Measurements from ENCODE around the gene NAGLU. TPM values are rescaled to one million over a fixed set of nuclear protein-coding genes. Genes with fewer than 3 reads are reported as not detected.

Gene NAGLU
- polyA plus RNA-seq, 3 donors = 10.4 to 32.9 (median 24.9) TPM

- Histone ChIP-seq H3K4me3 (replicated peaks in 1 of 3; ENCODE audit: low read depth in 2 of 3, low read length in 3 of 3) (peak overlapping the region in 2 of 3 experiments; percentile 44 to 89), H4K20me1 (ENCODE audit: insufficient read depth, low read length) (peaks cover 16% of the 10 kb centered on the region), H3K79me2 (ENCODE audit: insufficient read depth, low read length) (peaks cover 13% of the 10 kb centered on the region), H3K9me3 (replicated peaks in 1 of 2; ENCODE audit: control insufficient read depth in 1 of 2, insufficient read depth in 1 of 2, low read length in 2 of 2) (no peaks in the 10 kb centered on the region), H3K4me2 (replicated peaks; ENCODE audit: extremely low read depth, low read length, poor library complexity, severe bottlenecking) (peak overlapping the region; percentile 95), H2AFZ (ENCODE audit: insufficient read depth, low read depth, low read length, poor library complexity, severe bottlenecking) (no peak overlapping the region), H3K27ac (ENCODE audit: low read depth in 1 of 2, low read length in 2 of 2) (peak overlapping the region in 1 of 2 donors; percentile 64), H3K27me3 (ENCODE audit: control insufficient read depth in 2 of 2, insufficient read depth in 2 of 2, low read length in 2 of 2) (no peaks in the 10 kb centered on the region), H3K36me3 (replicated peaks in 1 of 2; ENCODE audit: control insufficient read depth in 1 of 2, insufficient read depth in 2 of 2, low read length in 2 of 2) (peaks cover 27 to 36% of the 10 kb centered on the region in 2 donors), H3K4me1 (ENCODE audit: control insufficient read depth in 1 of 2, insufficient read depth in 2 of 2, low read length in 2 of 2) (peaks cover 22 to 28% of the 10 kb centered on the region in 2 donors), H3K9ac (ENCODE audit: insufficient read depth, low read length, poor library complexity, severe bottlenecking) (peak overlapping the region; percentile 72)
- DNase-seq = no peak
- 95% methylated on average over 18 of the region's 31 CpGs for WGBS (ENCODE audit: insufficient coverage)
- Mint-ChIP-seq H3K9me3 (no peaks in the 10 kb centered on the region), H3K36me3 (peaks cover 26 to 43% of the 10 kb centered on the region in 2 donors), H3K27ac (peak overlapping the region in 2 of 7 donors; percentile 62 to 87), H3K4me3 (peak overlapping the region; percentile 80 to 88), H3K27me3 (ENCODE audit: low read depth in 3 of 3) (no peaks in the 10 kb centered on the region), H3K4me1 (peaks cover 26% of the 10 kb centered on the region)
- intact Hi-C loops (cut with micrococcal nuclease) = no loop called here
- TF ChIP-seq CTCF (IDR thresholded peaks at IDR 0.05) = no peak
Observed at GRCh38 chr17:42537156-42537805, 1.2 kb downstream of the NAGLU start.

GRCh38 chr17:42537826-42538451 is 1.9 kb downstream of the NAGLU start:
- peak overlapping the region in 1 of 7 donors; percentile 1 for H3K27ac Mint-ChIP-seq
- H3K4me1 Mint-ChIP-seq = peaks cover 24% of the 10 kb centered on the region
- Histone ChIP-seq H3K27ac (ENCODE audit: low read depth in 1 of 2, low read length in 2 of 2) (no peak overlapping the region), H3K9me3 (replicated peaks in 1 of 2; ENCODE audit: control insufficient read depth in 1 of 2, insufficient read depth in 1 of 2, low read length in 2 of 2) (no peaks in the 10 kb centered on the region), H3K4me3 (replicated peaks in 1 of 3; ENCODE audit: low read depth in 2 of 3, low read length in 3 of 3) (no peak overlapping the region), H3K4me1 (ENCODE audit: control insufficient read depth in 1 of 2, insufficient read depth in 2 of 2, low read length in 2 of 2) (peaks cover 18 to 22% of the 10 kb centered on the region in 2 donors), H3K9ac (ENCODE audit: insufficient read depth, low read length, poor library complexity, severe bottlenecking) (no peak overlapping the region), H4K20me1 (ENCODE audit: insufficient read depth, low read length) (peaks cover 16% of the 10 kb centered on the region), H2AFZ (ENCODE audit: insufficient read depth, low read depth, low read length, poor library complexity, severe bottlenecking) (no peak overlapping the region), H3K79me2 (ENCODE audit: insufficient read depth, low read length) (peaks cover 13% of the 10 kb centered on the region), H3K36me3 (replicated peaks in 1 of 2; ENCODE audit: control insufficient read depth in 1 of 2, insufficient read depth in 2 of 2, low read length in 2 of 2) (peaks cover 33 to 43% of the 10 kb centered on the region in 2 donors), H3K27me3 (ENCODE audit: control insufficient read depth in 2 of 2, insufficient read depth in 2 of 2, low read length in 2 of 2) (no peaks in the 10 kb centered on the region), H3K4me2 (replicated peaks; ENCODE audit: extremely low read depth, low read length, poor library complexity, severe bottlenecking) (no peak overlapping the region)
- no peaks in the 10 kb centered on the region for H3K27me3 Mint-ChIP-seq (ENCODE audit: low read depth in 3 of 3)
- no peak for TF ChIP-seq CTCF (IDR thresholded peaks at IDR 0.05)
- 100% methylated on average over 2 of the region's 5 CpGs for WGBS (ENCODE audit: insufficient coverage)
- no peak overlapping the region for H3K4me3 Mint-ChIP-seq
- peaks cover 30 to 49% of the 10 kb centered on the region in 2 donors for H3K36me3 Mint-ChIP-seq
- intact Hi-C loops (cut with micrococcal nuclease) = no loop called here
- H3K9me3 Mint-ChIP-seq = no peaks in the 10 kb centered on the region
- DNase-seq = no peak
